Measurements from ENCODE around the gene SHROOM3. TPM values are rescaled to one million over a fixed set of nuclear protein-coding genes. Genes with fewer than 3 reads are reported as not detected.

SHROOM3 gene
- polyA plus RNA-seq, 2 of the 4 experiments (the other 2 are of a cell fraction), result 2.8 to 5.1 TPM

- TF ChIP-seq ZNF302 (CRISPR knock-in tag; IDR thresholded peaks at IDR 0.05) (no peak), MAZ (IDR thresholded peaks at IDR 0.05; ENCODE audit: borderline replicate concordance, low read depth, low read length) (no peak), REST (IDR thresholded peaks at IDR 0.05) (no peak), POLR2AphosphoS2 (conservative IDR thresholded peaks at IDR 0.05; ENCODE audit: low read length) (no peak), EHMT2 (IDR thresholded peaks at IDR 0.05; ENCODE audit: low read depth) (no peak), MAFK (IDR thresholded peaks at IDR 0.05; ENCODE audit: partially characterized antibody) (no peak), TFCP2L1 (CRISPR knock-in tag; IDR thresholded peaks at IDR 0.05) (no peak), JUNB (IDR thresholded peaks at IDR 0.05) (no peak), HOXA7 (CRISPR knock-in tag; IDR thresholded peaks at IDR 0.05) (no peak), SREBF2 (IDR thresholded peaks at IDR 0.05) (no peak), NPAS2 (CRISPR knock-in tag; IDR thresholded peaks at IDR 0.05; ENCODE audit: borderline replicate concordance) (no peak), PBX3 (IDR thresholded peaks at IDR 0.05) (no peak), NR3C1 (IDR thresholded peaks at IDR 0.05) (no peak), ELK1 (IDR thresholded peaks at IDR 0.05; ENCODE audit: low read depth, low read length) (no peak), HEYL (CRISPR knock-in tag; IDR thresholded peaks at IDR 0.05) (no peak)
- H3K4me2 ChIP-seq, result peak overlapping the region; percentile 68; the same call in 2 of the 3 replicates
- WGBS (ENCODE audit: missing lambda C conversion rate), result 89% methylated on average over 5 of the region's 10 CpGs
- DNase-seq (ENCODE audit: low read depth in 1 of 2, low spot score in 1 of 2), result no peak
- ChIA-PET POLR2A (no interaction called here), CTCF (no interaction called here)
- H3K4me3 ChIP-seq, result no peak overlapping the region
- FAIRE-seq, result no peak
- peaks cover 25% of the 10 kb centered on the region for H3K4me1 ChIP-seq
- peak overlapping the region; percentile 64 to 67; a peak in 5 of 6 replicates for H3K27ac ChIP-seq
- no peak for ATAC-seq
- 0 out of 3 replicates have a peak, but pooled peaks cover 4% of the 10 kb centered on the region for H3K9me3 ChIP-seq
Measured at GRCh38 chr4:76754439-76754838, 319.4 kb downstream of the SHROOM3 start.

GRCh38 chr4:76755756-76756155 lies 320.7 kb downstream of the SHROOM3 start:
- Histone ChIP-seq H3K27ac (no peak overlapping the region), H3K9me3 (0 out of 3 replicates have a peak, but pooled peaks cover 4% of the 10 kb centered on the region), H3K4me1 (peaks cover 25% of the 10 kb centered on the region), H3K4me3 (no peak overlapping the region), H3K4me2 (no peak overlapping the region)
- TF ChIP-seq HOXB5 (CRISPR knock-in tag; IDR thresholded peaks at IDR 0.05), result no peak
- no peak for TF ChIP-seq ESRRA (IDR thresholded peaks at IDR 0.05; ENCODE audit: borderline replicate concordance, low read length)
- no peak for TF ChIP-seq CHD2 (IDR thresholded peaks at IDR 0.05; ENCODE audit: low read length, partially characterized antibody)
- no peak for TF ChIP-seq RARB (CRISPR knock-in tag; IDR thresholded peaks at IDR 0.05)
- TF ChIP-seq POLR2A (IDR thresholded peaks at IDR 0.05; ENCODE audit: low read length), result no peak
- TF ChIP-seq PBX3 (IDR thresholded peaks at IDR 0.05), result no peak
- no peak for TF ChIP-seq HOXA7 (CRISPR knock-in tag; IDR thresholded peaks at IDR 0.05)
- TF ChIP-seq MAFK (IDR thresholded peaks at IDR 0.05; ENCODE audit: partially characterized antibody), result no peak
- TF ChIP-seq MYC (IDR thresholded peaks at IDR 0.05; ENCODE audit: borderline replicate concordance, low read length), result no peak
- TF ChIP-seq EHF (CRISPR knock-in tag; IDR thresholded peaks at IDR 0.05), result no peak
- no peak for TF ChIP-seq SMC3 (IDR thresholded peaks at IDR 0.05)
- TF ChIP-seq ZSCAN20 (CRISPR knock-in tag; IDR thresholded peaks at IDR 0.05), result no peak
- TF ChIP-seq HMGXB4 (CRISPR knock-in tag; IDR thresholded peaks at IDR 0.05; ENCODE audit: borderline replicate concordance), result no peak
- ATAC-seq (no peak), FAIRE-seq (no peak), DNase-seq (ENCODE audit: low read depth in 1 of 2, low spot score in 1 of 2) (no peak)
- ChIA-PET POLR2A (no interaction called here), CTCF (interaction anchor here (0.6 to 1.3 kb wide), 2 partner anchors 73 to 244 kb away, joined by 3 read pairs; no protein-coding TSS in a partner anchor)
